Gastrocnemius medialis (tissue), 4 donors: ENCODE measurements around the gene CERS6.

Source experiments
- CTCF ChIP-seq, 5 experiments: fragments of 450-650 bp in 3 of 5; fragments of 200-600 bp in 2 of 5; sonication (generic) in 2 of 5; IDR thresholded peaks in 4 of 5; conservative IDR thresholded peaks in 1 of 5; 1 replicate in 4 of 5; 2 replicates in 1 of 5; pipeline ENCODE4 v1.5.1; 2016 to 2019; ENCODE audit warnings: antibody characterized with exemption in 5 of 5, mild to moderate bottlenecking in 3 of 5, moderate library complexity in 3 of 5
- POLR2A ChIP-seq, 2 donors: fragments of 450-650 bp; IDR thresholded peaks; one replicate each; pipeline ENCODE4 v1.6.1; 2017; ENCODE audit warnings: antibody characterized with exemption in 2 of 2, mild to moderate bottlenecking in 2 of 2, moderate library complexity in 2 of 2

GRCh38 chr2:168683996-168684395 lies 227.9 kb downstream of the CERS6 start:
- TF ChIP-seq CTCF (IDR thresholded peaks at IDR 0.05 in 4 of 5, conservative IDR thresholded peaks at IDR 0.05 in 1 of 5) (no peak), POLR2A (IDR thresholded peaks at IDR 0.05) (no peak)
